ENCODE measurements around the gene MAG. TPM values are rescaled to one million over a fixed set of nuclear protein-coding genes. Genes with fewer than 3 reads are reported as not detected.

The MAG gene
- total and polyA plus RNA-seq, 10 of the 15 experiments (the other 5 are each of a cell fraction or from before 2014, with no cell fraction given): 0.03 to 0.82 (median 0.17) TPM; not detected in 2

DNA sequence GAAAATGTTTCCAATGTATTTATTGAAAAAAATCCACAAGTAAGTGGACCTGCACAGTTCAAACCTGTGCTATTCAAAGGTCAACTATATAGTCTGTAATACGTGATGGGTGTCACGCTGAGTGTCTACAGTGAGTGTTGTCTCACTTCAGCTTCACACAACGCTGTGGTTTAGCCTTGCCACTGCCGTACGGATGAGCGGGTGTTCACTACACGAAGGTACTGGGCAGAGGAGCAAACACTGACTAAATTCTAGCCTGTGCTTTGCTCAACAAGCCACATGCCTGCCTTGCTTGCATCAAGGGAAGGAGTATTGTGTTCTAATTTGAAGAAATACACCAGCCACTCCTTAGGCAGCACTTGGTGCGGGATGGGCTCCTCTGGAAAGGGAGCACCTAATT, 62.9 kb downstream of the MAG start:
- POLR2A ChIA-PET: interaction anchor here (0.6 to 5.5 kb wide), 9 partner anchors 21 to 583 kb away, joined by 3 to 35 read pairs (median 7); no protein-coding TSS in a partner anchor
- Histone ChIP-seq H3K4me1 (ENCODE audit: control insufficient read depth, insufficient read depth, low read length) (peaks cover 22% of the 10 kb centered on the region), H3K79me2 (ENCODE audit: control insufficient read depth, insufficient read depth, low read length) (no peaks in the 10 kb centered on the region), H4K20me1 (ENCODE audit: control insufficient read depth, insufficient read depth) (no peaks in the 10 kb centered on the region), H3K27me3 (replicated peaks in 1 of 2; ENCODE audit: control insufficient read depth in 2 of 2, insufficient read depth in 2 of 2, low read length in 1 of 2) (no peaks in the 10 kb centered on the region), H3K4me2 (ENCODE audit: control insufficient read depth, insufficient read depth) (peak overlapping the region; percentile 5; the same call in 1 of the 2 replicates), H3K4me3 (no peak overlapping the region), H3K9me3 (replicated peaks; ENCODE audit: control insufficient read depth, insufficient read depth, low read length) (no peaks in the 10 kb centered on the region), H3K36me3 (ENCODE audit: control insufficient read depth in 2 of 2, insufficient read depth in 2 of 2, low read length in 1 of 2) (no peaks in the 10 kb centered on the region), H3K9ac (ENCODE audit: control insufficient read depth, insufficient read depth, low read length) (no peak overlapping the region), H2AFZ (ENCODE audit: control insufficient read depth, low read depth, low read length) (no peak overlapping the region), H3K27ac (ENCODE audit: control insufficient read depth, insufficient read depth) (peak overlapping the region; percentile 35; the same call in 1 of the 2 replicates)
- ATAC-seq (peak; percentile 61), FAIRE-seq (no peak), DNase-seq (ENCODE audit: low read depth, low spot score) (peak; percentile 65)
- WGBS (ENCODE audit: insufficient coverage, insufficient replicate concordance, low lambda C conversion rate, missing lambda C conversion rate): 44% methylated on average over 8 of the region's 8 CpGs
- CTCF ChIA-PET: interaction anchor here (1.5 to 6.7 kb wide), 9 partner anchors 22 to 139 kb away, joined by 4 to 168 read pairs (median 27); no protein-coding TSS in a partner anchor
- in situ Hi-C loops (cut with MboI): no loop called here
- intact Hi-C loops (cut with micrococcal nuclease; ENCODE audit: unreplicated experiment): no loop called here
- SMC1A ChIA-PET (ENCODE audit: uncharacterized antibody, unreplicated experiment): interaction anchor here (0.6 to 7.1 kb wide), 13 partner anchors 21 to 213 kb away, joined by 3 to 134 read pairs (median 28); no protein-coding TSS in a partner anchor
- RAD21 ChIA-PET (ENCODE audit: unreplicated experiment): interaction anchor here (0.6 to 6.8 kb wide), 10 partner anchors 20 to 140 kb away, joined by 3 to 143 read pairs (median 37); no protein-coding TSS in a partner anchor
- no TSS peak for BruUV-seq (replicated peaks)
- TF ChIP-seq FOXM1 (IDR thresholded peaks at IDR 0.05; ENCODE audit: low read depth, low read length) (no peak), WRNIP1 (IDR thresholded peaks at IDR 0.05; ENCODE audit: borderline replicate concordance, low read depth, low read length) (no peak), KLF5 (IDR thresholded peaks at IDR 0.05; ENCODE audit: partially characterized antibody) (no peak), IKZF2 (IDR thresholded peaks at IDR 0.05) (peak; percentile 68 to 71; a peak in 2 of 4 replicates), LARP7 (IDR thresholded peaks at IDR 0.05) (no peak), ATF7 (IDR thresholded peaks at IDR 0.05; ENCODE audit: low read depth) (0 out of 2 replicates have a peak, but pooled peaks have one; percentile 10), SMC3 (IDR thresholded peaks at IDR 0.05; ENCODE audit: borderline replicate concordance, low read length) (peak; percentile 6; the same call in 1 of the 2 replicates), BHLHE40 (IDR thresholded peaks at IDR 0.05; ENCODE audit: borderline replicate concordance in 1 of 2, low read depth in 2 of 2, low read length in 1 of 2) (peak; percentile 57 to 69; a peak in 3 of 4 replicates), IKZF1 (conservative IDR thresholded peaks at IDR 0.05) (peak; percentile 70; the same call in 1 of the 2 replicates)
- TF ChIP-seq, protein P1, sequence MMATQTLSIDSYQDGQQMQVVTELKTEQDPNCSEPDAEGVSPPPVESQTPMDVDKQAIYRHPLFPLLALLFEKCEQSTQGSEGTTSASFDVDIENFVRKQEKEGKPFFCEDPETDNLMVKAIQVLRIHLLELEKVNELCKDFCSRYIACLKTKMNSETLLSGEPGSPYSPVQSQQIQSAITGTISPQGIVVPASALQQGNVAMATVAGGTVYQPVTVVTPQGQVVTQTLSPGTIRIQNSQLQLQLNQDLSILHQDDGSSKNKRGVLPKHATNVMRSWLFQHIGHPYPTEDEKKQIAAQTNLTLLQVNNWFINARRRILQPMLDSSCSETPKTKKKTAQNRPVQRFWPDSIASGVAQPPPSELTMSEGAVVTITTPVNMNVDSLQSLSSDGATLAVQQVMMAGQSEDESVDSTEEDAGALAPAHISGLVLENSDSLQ (IDR thresholded peaks at IDR 0.05): no peak
- TF ChIP-seq, protein P2, sequence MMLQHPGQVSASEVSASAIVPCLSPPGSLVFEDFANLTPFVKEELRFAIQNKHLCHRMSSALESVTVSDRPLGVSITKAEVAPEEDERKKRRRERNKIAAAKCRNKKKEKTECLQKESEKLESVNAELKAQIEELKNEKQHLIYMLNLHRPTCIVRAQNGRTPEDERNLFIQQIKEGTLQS (IDR thresholded peaks at IDR 0.05; ENCODE audit: borderline replicate concordance, extremely low read depth, low read depth, low read length): no peak
- TF ChIP-seq, protein P3, sequence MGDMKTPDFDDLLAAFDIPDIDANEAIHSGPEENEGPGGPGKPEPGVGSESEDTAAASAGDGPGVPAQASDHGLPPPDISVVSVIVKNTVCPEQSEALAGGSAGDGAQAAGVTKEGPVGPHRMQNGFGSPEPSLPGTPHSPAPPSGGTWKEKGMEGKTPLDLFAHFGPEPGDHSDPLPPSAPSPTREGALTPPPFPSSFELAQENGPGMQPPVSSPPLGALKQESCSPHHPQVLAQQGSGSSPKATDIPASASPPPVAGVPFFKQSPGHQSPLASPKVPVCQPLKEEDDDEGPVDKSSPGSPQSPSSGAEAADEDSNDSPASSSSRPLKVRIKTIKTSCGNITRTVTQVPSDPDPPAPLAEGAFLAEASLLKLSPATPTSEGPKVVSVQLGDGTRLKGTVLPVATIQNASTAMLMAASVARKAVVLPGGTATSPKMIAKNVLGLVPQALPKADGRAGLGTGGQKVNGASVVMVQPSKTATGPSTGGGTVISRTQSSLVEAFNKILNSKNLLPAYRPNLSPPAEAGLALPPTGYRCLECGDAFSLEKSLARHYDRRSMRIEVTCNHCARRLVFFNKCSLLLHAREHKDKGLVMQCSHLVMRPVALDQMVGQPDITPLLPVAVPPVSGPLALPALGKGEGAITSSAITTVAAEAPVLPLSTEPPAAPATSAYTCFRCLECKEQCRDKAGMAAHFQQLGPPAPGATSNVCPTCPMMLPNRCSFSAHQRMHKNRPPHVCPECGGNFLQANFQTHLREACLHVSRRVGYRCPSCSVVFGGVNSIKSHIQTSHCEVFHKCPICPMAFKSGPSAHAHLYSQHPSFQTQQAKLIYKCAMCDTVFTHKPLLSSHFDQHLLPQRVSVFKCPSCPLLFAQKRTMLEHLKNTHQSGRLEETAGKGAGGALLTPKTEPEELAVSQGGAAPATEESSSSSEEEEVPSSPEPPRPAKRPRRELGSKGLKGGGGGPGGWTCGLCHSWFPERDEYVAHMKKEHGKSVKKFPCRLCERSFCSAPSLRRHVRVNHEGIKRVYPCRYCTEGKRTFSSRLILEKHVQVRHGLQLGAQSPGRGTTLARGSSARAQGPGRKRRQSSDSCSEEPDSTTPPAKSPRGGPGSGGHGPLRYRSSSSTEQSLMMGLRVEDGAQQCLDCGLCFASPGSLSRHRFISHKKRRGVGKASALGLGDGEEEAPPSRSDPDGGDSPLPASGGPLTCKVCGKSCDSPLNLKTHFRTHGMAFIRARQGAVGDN (IDR thresholded peaks at IDR 0.05): peak; percentile 99
- TF ChIP-seq, protein P4, sequence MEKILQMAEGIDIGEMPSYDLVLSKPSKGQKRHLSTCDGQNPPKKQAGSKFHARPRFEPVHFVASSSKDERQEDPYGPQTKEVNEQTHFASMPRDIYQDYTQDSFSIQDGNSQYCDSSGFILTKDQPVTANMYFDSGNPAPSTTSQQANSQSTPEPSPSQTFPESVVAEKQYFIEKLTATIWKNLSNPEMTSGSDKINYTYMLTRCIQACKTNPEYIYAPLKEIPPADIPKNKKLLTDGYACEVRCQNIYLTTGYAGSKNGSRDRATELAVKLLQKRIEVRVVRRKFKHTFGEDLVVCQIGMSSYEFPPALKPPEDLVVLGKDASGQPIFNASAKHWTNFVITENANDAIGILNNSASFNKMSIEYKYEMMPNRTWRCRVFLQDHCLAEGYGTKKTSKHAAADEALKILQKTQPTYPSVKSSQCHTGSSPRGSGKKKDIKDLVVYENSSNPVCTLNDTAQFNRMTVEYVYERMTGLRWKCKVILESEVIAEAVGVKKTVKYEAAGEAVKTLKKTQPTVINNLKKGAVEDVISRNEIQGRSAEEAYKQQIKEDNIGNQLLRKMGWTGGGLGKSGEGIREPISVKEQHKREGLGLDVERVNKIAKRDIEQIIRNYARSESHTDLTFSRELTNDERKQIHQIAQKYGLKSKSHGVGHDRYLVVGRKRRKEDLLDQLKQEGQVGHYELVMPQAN (conservative IDR thresholded peaks at IDR 0.05): no peak

Data from GM12878 (cell line).